RPMI8226 (cell line): ENCODE measurements around the gene APOE.
"Not testable (repeated sequence)": the region's sequence is repeated elsewhere in the genome, so short reads cannot be mapped to it uniquely, and the experiment has no call there.

Source experiments
- DNase-seq: peaks from one replicate; pipeline ENCODE4 v3.0.0-alpha.2; 2015

The APOE gene

GRCh38 chr19:44905437-44906160 is at the start of gene APOE:
Gene APOE (plus strand): TSS chr19:44905796. CDS start chr19:44906625, 829 bp downstream.
- no peak for DNase-seq

GRCh38 chr19:44856421-44857083 is 49.0 kb upstream of the APOE start:
- DNase-seq: no peak

GRCh38 chr19:44857837-44858236 is 47.8 kb upstream of the APOE start:
- DNase-seq: no peak

GRCh38 chr19:44861576-44861975 is 44.0 kb upstream of the APOE start:
- not testable (repeated sequence) for DNase-seq

GRCh38 chr19:44863990-44864389 is 41.6 kb upstream of the APOE start:
- no peak for DNase-seq

GRCh38 chr19:44865196-44865767 is 40.3 kb upstream of the APOE start:
- DNase-seq: peak; percentile 45

GRCh38 chr19:44866664-44867063 is 38.9 kb upstream of the APOE start:
- DNase-seq: no peak

- no peak for DNase-seq
These were observed 38.0 kb upstream of the APOE start for GRCh38 chr19:44867578-44867977.

- DNase-seq: no peak
These were observed 35.7 kb upstream of the APOE start for GRCh38 chr19:44869733-44870470.

GRCh38 chr19:44871809-44872208 is 33.8 kb upstream of the APOE start:
- no peak for DNase-seq

- DNase-seq: no peak
These were observed 32.9 kb upstream of the APOE start for GRCh38 chr19:44872661-44873060.

GRCh38 chr19:44874317-44874716 is 31.3 kb upstream of the APOE start:
- no peak for DNase-seq

- DNase-seq: no peak
These were observed 29.7 kb upstream of the APOE start for GRCh38 chr19:44875666-44876451.

- peak; percentile 82 for DNase-seq
These were observed 28.6 kb upstream of the APOE start for GRCh38 chr19:44876930-44877535.

GRCh38 chr19:44878120-44878865 is 27.3 kb upstream of the APOE start:
- no peak for DNase-seq

GRCh38 chr19:44879309-44880065 is 26.1 kb upstream of the APOE start:
- no peak for DNase-seq

- DNase-seq: no peak
These were observed 23.5 kb upstream of the APOE start for GRCh38 chr19:44882063-44882462.

- DNase-seq: not testable (repeated sequence)
These were observed 22.8 kb upstream of the APOE start for GRCh38 chr19:44882619-44883397.

GRCh38 chr19:44883922-44884321 is 21.7 kb upstream of the APOE start:
- DNase-seq: no peak

GRCh38 chr19:44884566-44884965 is 21.0 kb upstream of the APOE start:
- no peak for DNase-seq
